ENCODE results near the gene UBE2E2.

Gene UBE2E2

DNA sequence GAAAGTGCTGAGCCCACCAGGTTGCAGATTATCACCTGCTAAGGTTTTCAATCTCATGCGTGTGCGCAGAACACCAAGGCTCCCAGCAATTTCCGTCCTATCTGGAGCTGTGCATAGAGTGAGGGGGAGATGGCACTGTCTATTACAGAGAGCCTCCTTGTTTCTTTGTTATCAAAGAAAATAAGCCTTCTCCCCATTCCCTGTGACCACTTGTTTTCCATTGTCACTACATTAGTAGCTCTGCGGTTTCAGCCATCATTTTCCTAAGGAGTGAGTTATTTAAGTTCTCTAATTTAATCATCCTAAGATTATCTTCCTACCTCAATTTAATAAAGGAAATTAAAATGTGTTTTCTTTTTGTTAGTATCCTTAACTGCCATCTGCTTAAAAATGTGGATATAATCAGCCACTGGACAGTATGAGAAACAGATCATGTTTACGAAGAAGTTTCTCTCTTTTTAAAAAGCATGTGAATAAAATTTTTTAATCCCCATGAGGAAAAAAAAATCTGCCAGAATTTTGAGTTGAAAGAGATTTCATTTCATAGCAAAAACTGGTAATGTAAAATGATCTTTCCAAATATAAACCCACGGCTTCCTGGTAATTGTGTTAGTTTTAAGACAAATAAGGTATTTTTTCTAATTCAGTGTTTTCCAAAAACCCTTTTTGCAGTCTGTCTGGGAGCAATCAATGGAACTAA, 430.3 kb downstream of the UBE2E2 start:
- no peak for DNase-seq

DNA sequence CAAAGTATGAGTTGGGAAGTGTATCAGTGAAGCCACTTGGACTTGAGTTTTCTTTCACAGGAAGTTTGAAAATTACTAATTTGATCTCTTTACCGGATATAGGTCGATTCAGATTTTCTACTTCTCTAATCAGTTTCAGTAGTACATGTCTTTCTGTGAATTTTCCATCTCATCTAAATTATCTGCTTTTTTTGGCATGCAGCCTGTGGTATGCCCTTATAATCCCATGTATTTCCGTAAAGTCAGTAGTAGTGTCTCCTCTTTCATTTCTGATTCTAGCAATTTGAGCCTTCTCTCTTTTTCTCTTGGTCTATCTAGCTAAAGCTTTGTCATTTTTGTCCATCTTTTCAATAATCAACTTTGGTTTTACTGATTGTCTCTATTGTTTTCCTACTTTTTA, 434.2 kb downstream of the UBE2E2 start:
- DNase-seq, result no peak

DNA sequence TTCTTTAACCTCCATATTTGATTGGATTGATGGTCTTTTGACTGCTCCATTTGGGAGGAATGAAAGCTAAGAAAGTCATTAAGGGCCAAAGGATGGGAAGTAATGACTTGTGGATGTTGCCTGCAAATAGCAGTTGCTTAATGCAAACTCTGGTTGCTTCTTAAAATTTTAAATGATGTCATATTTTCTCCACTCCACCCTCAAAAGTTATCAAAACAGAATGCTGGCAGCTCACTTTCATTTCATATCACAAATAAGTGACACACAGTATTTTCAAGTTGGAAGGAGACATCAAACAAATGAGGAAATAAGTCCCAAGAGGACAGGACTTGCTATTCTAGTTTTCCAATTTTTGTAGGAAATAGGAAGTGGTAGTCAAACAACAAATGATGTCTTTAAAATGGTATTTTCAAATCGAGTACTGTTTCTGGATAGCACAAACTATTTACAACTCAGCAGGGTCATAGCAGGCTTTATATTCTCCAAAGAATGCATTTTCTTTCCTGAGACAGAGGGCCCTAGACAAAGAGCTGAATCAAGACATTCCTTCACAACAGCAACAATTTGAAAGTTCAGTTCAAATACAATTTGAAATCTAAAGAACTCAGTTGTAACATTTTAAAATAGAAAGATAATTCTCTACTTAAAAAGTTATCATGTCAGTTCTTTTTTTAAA, 437.5 kb downstream of the UBE2E2 start:
- DNase-seq, result no peak

Measured in EL (cell line).